K562 (cell line): ENCODE measurements around the gene MYO15B.
"Not testable (repeated sequence)": the region's sequence is repeated elsewhere in the genome, so short reads cannot be mapped to it uniquely, and the experiment has no call there.

Experiments used
- L3MBTL2 ChIP-seq: fragments of 450-650 bp; IDR thresholded peaks from 2 replicates; pipeline ENCODE4 v1.6.1; 2016; ENCODE audit warnings: mild to moderate bottlenecking, moderate library complexity
- SMARCE1 ChIP-seq: fragments of 450-650 bp; IDR thresholded peaks from 2 replicates; pipeline ENCODE4 v1.7.1; 2016; ENCODE audit warnings: mild to moderate bottlenecking
- ZBTB1 ChIP-seq: sonication (generic); formaldehyde crosslinking; IDR thresholded peaks from 2 replicates; pipeline ENCODE4 v1.8.1; 2023; ENCODE audit warnings: missing genetic modification reagents, low read depth, mild to moderate bottlenecking, borderline replicate concordance
- ZBTB49 ChIP-seq: sonication (generic); formaldehyde crosslinking; IDR thresholded peaks from 2 replicates; pipeline ENCODE4 v1.8.0; 2022; ENCODE audit warnings: missing genetic modification reagents, mild to moderate bottlenecking, borderline replicate concordance
- ZFP36 ChIP-seq: fragments of 150-350 bp; IDR thresholded peaks from 2 replicates; pipeline ENCODE4 v1.6.1; 2018; ENCODE audit warnings: low read length, low read depth; ENCODE audit not compliant: partially characterized antibody

DNA sequence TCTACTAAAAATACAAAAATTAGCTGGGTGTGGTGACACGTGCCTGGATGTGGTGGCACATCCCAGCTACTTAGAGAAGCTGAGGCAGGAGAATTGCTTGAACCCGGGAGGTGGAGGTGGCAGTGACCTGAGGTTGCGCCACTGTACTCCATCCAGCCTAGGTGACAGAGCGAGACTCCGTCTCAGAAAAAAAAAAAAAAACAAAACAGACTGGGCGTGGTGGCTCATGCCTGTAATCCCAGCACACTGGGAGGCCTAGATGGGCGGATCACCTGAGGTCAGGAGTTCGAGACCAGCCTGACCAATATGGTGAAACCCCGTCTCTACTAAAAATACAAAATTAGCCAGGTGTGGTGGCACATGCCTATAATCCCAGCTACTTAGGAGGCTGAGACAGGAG lies 5.8 kb downstream of the MYO15B start:
- not testable (repeated sequence) for TF ChIP-seq ZFP36, ZBTB49, ZBTB1, L3MBTL2, SMARCE1
